ENCODE results near the gene RNF150.
"Not testable (repeated sequence)": the region's sequence is repeated elsewhere in the genome, so short reads cannot be mapped to it uniquely, and the experiment has no call there.

The RNF150 gene

GRCh38 chr4:141133146-141133998, at the start of gene RNF150:
RNF150 (minus strand) TSS chr4:141133469.
- DNase-seq, result peak; percentile 68

GRCh38 chr4:141180991-141181761, 47.9 kb upstream of the RNF150 start:
- DNase-seq, result no peak

- DNase-seq, result no peak
These were observed 46.5 kb upstream of the RNF150 start for GRCh38 chr4:141179474-141180373.

- no peak for DNase-seq
These were observed 43.9 kb upstream of the RNF150 start for GRCh38 chr4:141177171-141177570.

- no peak for DNase-seq
These were observed 41.2 kb upstream of the RNF150 start for GRCh38 chr4:141174457-141174856.

- no peak for DNase-seq
These were observed 37.4 kb upstream of the RNF150 start for GRCh38 chr4:141170671-141171070.

GRCh38 chr4:141169391-141169790, 36.1 kb upstream of the RNF150 start:
- no peak for DNase-seq

GRCh38 chr4:141165001-141165400, 31.7 kb upstream of the RNF150 start:
- DNase-seq, result not testable (repeated sequence)

GRCh38 chr4:141159027-141159426, 25.8 kb upstream of the RNF150 start:
- DNase-seq, result no peak

- no peak for DNase-seq
These were observed 24.9 kb upstream of the RNF150 start for GRCh38 chr4:141158219-141158618.

- DNase-seq, result no peak
These were observed 22.3 kb upstream of the RNF150 start for GRCh38 chr4:141155586-141155985.

- DNase-seq, result no peak
These were observed 21.5 kb upstream of the RNF150 start for GRCh38 chr4:141154725-141155124.

GRCh38 chr4:141153751-141154510, 20.7 kb upstream of the RNF150 start:
- no peak for DNase-seq

GRCh38 chr4:141144207-141144606, 10.9 kb upstream of the RNF150 start:
- no peak for DNase-seq

- DNase-seq, result no peak
These were observed 9.2 kb upstream of the RNF150 start for GRCh38 chr4:141142423-141142822.

- DNase-seq, result no peak
These were observed 7.3 kb upstream of the RNF150 start for GRCh38 chr4:141140391-141141200.

- DNase-seq, result no peak
These were observed 1.0 kb upstream of the RNF150 start for GRCh38 chr4:141133999-141134995.

- peak; percentile 5 for DNase-seq
These were observed 542 bp downstream of the RNF150 start for GRCh38 chr4:141132709-141133145.

GRCh38 chr4:141132072-141132708, 1.1 kb downstream of the RNF150 start:
- DNase-seq, result peak; percentile 2

- no peak for DNase-seq
These were observed 1.6 kb downstream of the RNF150 start for GRCh38 chr4:141131723-141132071.

Measured in activated CD4-positive, alpha-beta T cell treated with anti-CD3 and anti-CD28 coated beads for 48 hours (primary cell).